ENCODE measurements around the gene WWC1.
"Not testable (repeated sequence)": the region's sequence is repeated elsewhere in the genome, so short reads cannot be mapped to it uniquely, and the experiment has no call there.

WWC1 gene

DNA sequence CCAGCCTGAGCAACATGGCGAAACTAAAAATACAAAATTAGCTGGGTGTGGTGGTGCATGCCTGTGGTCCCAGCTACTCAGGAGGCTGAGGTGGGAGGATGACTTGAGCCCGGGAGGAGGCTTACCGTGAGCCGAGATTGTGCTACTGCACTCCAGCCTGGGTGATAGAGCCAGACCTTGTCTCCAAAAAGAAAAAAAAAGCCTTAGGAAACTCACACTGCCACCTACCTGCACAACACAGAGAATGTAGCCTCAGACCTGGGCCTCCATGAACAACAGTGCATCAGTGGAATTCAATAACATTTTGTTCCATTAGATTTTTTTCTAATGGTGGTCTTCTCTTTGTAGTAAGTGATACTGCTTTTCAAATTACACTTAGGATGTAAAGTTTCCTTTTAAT is 131.0 kb downstream of the WWC1 start:
- Mint-ChIP-seq H3K4me3 (no peak overlapping the region), H3K36me3 (no peaks in the 10 kb centered on the region), H3K4me1 (no peaks in the 10 kb centered on the region), H3K9me3 (no peaks in the 10 kb centered on the region), H3K27ac (no peak overlapping the region), H3K27me3 (peaks cover 4% of the 10 kb centered on the region)
- DNase-seq = no peak
- CTCF ChIA-PET = interaction anchor here (2.4 kb wide), 1 partner anchor 152 kb away, joined by 16 read pairs; no protein-coding TSS in a partner anchor

DNA sequence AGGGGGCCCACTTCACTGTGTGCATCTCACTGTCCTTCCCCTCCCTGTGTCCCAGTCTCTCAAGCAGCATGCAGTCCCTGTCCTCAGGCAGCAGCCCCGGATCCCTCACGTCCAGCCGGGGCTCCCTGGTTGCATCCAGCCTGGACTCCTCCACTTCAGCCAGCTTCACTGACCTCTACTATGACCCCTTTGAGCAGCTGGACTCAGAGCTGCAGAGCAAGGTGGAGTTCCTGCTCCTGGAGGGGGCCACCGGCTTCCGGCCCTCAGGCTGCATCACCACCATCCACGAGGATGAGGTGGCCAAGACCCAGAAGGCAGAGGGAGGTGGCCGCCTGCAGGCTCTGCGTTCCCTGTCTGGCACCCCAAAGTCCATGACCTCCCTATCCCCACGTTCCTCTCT is 132.0 kb downstream of the WWC1 start:
- peaks cover 4% of the 10 kb centered on the region for H3K27me3 Mint-ChIP-seq
- no peaks in the 10 kb centered on the region for H3K36me3 Mint-ChIP-seq
- DNase-seq = no peak
- no peak overlapping the region for H3K27ac Mint-ChIP-seq
- H3K9me3 Mint-ChIP-seq = no peaks in the 10 kb centered on the region
- no peaks in the 10 kb centered on the region for H3K4me1 Mint-ChIP-seq
- H3K4me3 Mint-ChIP-seq = no peak overlapping the region
- CTCF ChIA-PET = interaction anchor here (2.4 kb wide), 1 partner anchor 154 kb away, joined by 16 read pairs; no protein-coding TSS in a partner anchor

DNA sequence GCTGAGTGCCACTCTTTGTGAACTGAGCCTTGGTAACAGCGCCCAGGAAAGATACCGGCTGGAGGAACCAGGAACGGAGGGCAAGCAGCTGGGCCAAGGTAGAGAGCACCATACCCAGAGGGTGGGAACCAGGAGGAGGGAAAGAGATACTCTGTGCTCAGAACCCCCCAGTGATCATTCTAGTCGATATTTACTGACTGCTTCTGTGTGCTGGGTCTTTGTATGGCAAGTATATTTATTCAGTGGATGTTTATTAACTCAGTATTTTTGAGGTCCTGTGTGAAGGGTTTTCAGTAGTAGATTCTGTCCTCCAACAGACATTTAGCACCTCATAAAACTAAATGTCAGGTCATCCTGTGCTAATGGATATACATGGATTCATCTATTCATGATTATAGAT is 132.5 kb downstream of the WWC1 start:
- H3K27ac Mint-ChIP-seq = no peak overlapping the region
- CTCF ChIA-PET = no interaction called here
- DNase-seq = no peak
- no peaks in the 10 kb centered on the region for H3K36me3 Mint-ChIP-seq
- peaks cover 4% of the 10 kb centered on the region for H3K27me3 Mint-ChIP-seq
- no peak overlapping the region for H3K4me3 Mint-ChIP-seq
- no peaks in the 10 kb centered on the region for H3K9me3 Mint-ChIP-seq
- no peaks in the 10 kb centered on the region for H3K4me1 Mint-ChIP-seq

DNA sequence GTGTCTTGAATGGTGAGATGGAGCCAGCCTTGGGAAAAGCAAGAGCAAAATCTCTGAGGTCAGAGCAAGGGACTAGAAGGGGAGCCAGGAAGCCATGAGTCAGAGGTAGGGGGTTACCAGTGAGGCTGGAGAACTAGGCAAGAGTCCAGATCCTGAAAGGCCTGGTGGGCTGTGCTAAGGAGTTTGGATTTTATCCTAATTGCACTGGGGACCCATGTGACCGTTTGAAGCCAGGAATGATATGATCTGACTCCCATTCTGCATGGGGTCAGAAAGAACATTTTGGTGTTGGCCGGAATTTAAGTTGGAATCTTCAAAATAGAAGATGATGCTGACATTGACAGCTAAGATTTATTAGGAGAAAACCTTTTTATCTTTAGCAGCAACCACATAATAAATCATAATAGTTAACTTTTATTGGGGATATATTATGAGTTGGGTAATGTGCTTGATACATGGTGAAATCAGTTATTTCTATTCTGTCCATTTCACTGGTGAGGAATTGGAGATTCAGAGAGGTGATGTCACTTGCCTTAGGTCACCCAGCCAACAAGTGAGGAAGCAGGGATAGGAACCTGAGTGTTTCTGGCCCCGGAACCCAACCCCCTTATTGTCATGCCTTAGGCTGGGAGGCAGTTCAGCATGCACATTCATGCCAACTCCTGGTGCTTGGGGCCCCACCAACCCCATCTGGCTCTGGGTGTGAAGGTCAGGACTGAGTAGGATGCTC is 133.3 kb downstream of the WWC1 start:
- CTCF ChIA-PET = interaction anchor here (1.7 kb wide), 1 partner anchor 9 kb away, joined by 4 read pairs; no protein-coding TSS in a partner anchor
- H3K4me1 Mint-ChIP-seq = no peaks in the 10 kb centered on the region
- H3K27me3 Mint-ChIP-seq = peaks cover 4% of the 10 kb centered on the region
- no peaks in the 10 kb centered on the region for H3K36me3 Mint-ChIP-seq
- DNase-seq = no peak
- no peak overlapping the region for H3K27ac Mint-ChIP-seq
- H3K9me3 Mint-ChIP-seq = no peaks in the 10 kb centered on the region
- H3K4me3 Mint-ChIP-seq = no peak overlapping the region

DNA sequence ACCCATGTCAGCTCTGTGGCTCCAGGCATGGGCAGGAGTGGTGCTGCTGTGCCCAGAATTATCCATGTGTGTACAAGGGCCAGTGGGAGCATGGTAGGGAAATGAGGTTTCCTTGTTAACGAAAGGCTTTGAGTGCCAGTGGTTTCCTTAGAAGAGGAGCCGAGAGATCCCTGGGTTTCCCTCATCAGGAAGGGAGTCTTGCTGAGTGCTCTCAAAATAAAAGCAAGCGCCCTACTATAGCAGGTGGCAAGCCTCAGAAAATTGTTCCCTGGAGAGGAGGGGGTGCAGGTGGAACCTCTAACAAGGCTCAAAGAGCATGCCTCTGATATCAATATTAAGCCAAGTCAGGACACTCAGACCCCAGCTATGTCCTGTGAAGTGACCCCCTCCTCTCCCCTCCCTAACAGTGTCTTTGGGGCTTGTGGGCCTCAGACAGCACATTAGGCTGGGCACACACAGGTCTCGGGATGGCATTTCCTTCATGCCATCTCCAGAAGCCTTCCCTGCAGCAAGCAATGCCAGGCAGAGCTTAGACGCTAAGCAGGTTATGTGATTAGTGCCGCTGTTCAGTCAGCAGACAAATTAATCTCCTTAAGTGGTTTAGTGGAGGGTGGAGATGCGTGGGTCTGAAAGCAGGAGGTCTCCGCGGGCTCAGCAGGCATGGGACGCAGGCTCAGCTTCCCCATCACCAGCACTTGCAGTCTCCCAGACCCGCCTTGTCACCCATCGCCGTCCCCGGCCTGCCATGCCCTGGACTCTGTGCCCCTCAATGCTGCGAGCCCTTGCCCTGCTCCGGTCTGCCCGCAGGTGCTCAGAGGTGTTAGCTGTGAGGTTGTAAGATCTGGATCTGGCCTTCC is 134.8 kb downstream of the WWC1 start:
- Mint-ChIP-seq H3K27ac (no peak overlapping the region), H3K36me3 (no peaks in the 10 kb centered on the region), H3K9me3 (no peaks in the 10 kb centered on the region), H3K4me1 (no peaks in the 10 kb centered on the region), H3K27me3 (peaks cover 4% of the 10 kb centered on the region), H3K4me3 (no peak overlapping the region)
- CTCF ChIA-PET = interaction anchor here (1.7 kb wide), 1 partner anchor 10 kb away, joined by 4 read pairs; no protein-coding TSS in a partner anchor
- no peak for DNase-seq

DNA sequence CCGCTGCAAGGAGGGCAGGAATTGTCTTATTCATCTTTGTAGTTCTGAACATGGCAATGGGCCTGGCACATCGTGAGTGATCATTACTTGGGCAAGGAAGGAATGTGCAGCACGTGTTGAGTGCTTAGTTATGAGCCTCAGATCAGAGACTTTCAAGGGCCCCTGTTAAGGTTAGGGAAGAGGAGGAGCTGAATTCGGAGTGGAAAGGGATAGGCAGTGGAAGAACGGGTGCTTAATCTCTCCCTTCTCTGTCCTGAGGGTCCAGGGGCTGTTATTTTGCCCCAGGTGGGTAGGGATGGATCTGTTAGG is 135.4 kb downstream of the WWC1 start:
- peaks cover 4% of the 10 kb centered on the region for H3K27me3 Mint-ChIP-seq
- H3K4me1 Mint-ChIP-seq = no peaks in the 10 kb centered on the region
- H3K4me3 Mint-ChIP-seq = no peak overlapping the region
- H3K36me3 Mint-ChIP-seq = no peaks in the 10 kb centered on the region
- H3K9me3 Mint-ChIP-seq = no peaks in the 10 kb centered on the region
- no peak for DNase-seq
- no peak overlapping the region for H3K27ac Mint-ChIP-seq
- CTCF ChIA-PET = no interaction called here

DNA sequence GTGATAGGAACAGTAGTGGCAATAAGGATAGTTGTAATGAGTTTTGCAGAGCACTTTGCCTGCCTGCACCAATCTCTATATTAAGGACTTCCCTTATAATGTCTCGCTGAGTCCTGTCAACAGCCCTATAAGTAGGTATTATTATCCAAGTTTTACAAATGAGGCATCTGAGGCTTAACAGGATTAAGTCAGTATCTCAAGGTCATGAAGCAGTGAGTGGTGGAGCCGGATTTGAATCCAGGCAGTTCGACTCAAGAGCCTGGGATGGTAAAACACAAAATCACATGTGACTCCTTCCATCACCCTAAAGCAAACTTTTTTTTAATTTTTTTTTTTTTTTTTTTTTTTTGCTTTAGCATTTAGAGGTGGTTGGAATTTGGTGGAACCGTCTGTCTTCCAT is 135.8 kb downstream of the WWC1 start:
- Mint-ChIP-seq H3K36me3 (no peaks in the 10 kb centered on the region), H3K27ac (no peak overlapping the region), H3K4me1 (no peaks in the 10 kb centered on the region), H3K4me3 (no peak overlapping the region), H3K27me3 (peaks cover 4% of the 10 kb centered on the region), H3K9me3 (no peaks in the 10 kb centered on the region)
- CTCF ChIA-PET = no interaction called here
- no peak for DNase-seq

DNA sequence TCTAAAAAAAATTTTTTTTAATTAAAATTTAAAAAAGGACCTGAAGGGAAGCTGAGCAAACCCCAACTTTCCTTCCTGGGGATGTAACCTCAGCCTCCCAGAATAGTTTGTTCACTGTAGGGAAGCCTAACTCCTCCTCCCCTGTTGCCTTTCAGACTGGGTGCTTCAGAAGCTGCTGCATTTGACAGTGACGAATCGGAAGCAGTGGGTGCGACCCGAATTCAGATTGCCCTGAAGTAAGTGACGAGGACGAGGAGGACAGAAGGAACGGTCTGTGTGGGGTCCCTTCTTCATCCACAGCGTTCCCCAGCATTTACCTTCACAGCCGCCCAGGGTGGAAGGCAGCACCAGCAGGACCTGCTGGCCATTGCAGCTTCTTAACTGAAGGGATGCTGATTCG is 137.1 kb downstream of the WWC1 start:
- Mint-ChIP-seq H3K36me3 (no peaks in the 10 kb centered on the region), H3K27ac (no peak overlapping the region), H3K27me3 (peaks cover 4% of the 10 kb centered on the region), H3K4me1 (no peaks in the 10 kb centered on the region), H3K9me3 (no peaks in the 10 kb centered on the region), H3K4me3 (no peak overlapping the region)
- CTCF ChIA-PET = no interaction called here
- no peak for DNase-seq

DNA sequence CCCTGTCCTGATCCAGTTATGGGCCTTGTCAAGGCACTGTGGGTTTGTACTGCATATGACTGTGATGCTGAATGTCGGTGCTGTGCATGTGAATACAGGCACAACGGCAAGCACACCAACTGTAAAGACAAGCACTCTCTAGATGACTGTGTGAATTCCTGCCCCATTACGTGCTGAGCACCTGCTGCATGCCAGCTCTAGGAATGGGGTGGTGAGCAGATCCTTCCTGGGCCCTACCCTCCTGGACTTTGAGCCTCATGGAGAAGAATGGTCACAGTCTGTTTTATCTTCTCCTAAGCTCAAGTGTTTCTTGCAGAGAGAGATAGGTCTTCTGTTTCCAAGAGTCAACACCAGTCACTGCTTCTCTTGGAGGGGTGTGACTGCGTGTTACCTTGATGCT is 138.9 kb downstream of the WWC1 start:
- Mint-ChIP-seq H3K27ac (no peak overlapping the region), H3K36me3 (no peaks in the 10 kb centered on the region)

DNA sequence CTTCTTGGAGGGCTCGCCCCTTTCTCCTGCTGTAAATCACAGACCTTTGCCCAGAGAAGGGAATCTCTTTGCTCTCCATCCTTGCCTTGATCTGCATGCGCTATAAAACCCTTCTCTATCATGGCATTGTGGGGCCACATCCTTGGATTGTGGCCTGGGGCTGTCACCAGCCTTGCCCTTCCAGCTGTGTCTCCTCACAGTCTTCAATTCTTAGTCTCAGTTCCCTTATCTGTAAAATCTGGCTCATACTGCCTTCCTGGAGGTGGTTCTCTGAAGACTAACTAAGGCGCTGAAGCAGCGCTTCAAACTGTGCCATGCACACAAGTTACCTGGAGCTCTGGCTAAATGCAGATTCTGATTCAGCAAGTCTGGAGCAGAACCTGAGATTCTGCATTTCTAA is 141.5 kb downstream of the WWC1 start:
- CTCF ChIA-PET = no interaction called here
- Mint-ChIP-seq H3K36me3 (no peaks in the 10 kb centered on the region), H3K27me3 (no peaks in the 10 kb centered on the region), H3K4me3 (no peak overlapping the region), H3K27ac (no peak overlapping the region), H3K4me1 (no peaks in the 10 kb centered on the region), H3K9me3 (no peaks in the 10 kb centered on the region)
- no peak for DNase-seq

More for the DNA sequence above, 138.9 kb downstream of the WWC1 start:
- CTCF ChIA-PET = no interaction called here
- no peaks in the 10 kb centered on the region for H3K4me1 Mint-ChIP-seq
- no peaks in the 10 kb centered on the region for H3K27me3 Mint-ChIP-seq
- no peaks in the 10 kb centered on the region for H3K9me3 Mint-ChIP-seq
- no peak for DNase-seq
- no peak overlapping the region for H3K4me3 Mint-ChIP-seq

DNA sequence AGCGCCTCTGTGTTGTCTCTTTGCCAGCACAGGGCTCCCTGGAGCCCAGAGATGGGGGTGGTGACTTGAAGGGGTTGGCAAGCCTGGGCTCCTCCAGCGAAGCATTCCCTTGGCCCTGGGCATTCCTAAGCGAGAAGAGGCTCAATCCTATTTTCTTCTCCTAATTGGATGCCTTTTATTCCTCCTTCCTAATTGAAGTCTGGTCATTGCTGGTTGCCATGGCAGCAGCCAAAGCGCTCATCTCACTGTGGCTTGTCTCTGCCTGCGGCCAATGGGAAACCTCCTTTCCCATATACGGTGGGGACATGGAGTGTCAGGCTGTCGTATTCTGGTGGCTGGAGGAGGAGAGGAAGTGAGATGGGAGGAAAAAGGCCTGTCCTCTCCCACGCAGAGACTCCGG is 142.6 kb downstream of the WWC1 start:
- no peak for DNase-seq
- no peak overlapping the region for H3K27ac Mint-ChIP-seq
- no peak overlapping the region for H3K4me3 Mint-ChIP-seq
- H3K36me3 Mint-ChIP-seq = no peaks in the 10 kb centered on the region
- CTCF ChIA-PET = no interaction called here
- no peaks in the 10 kb centered on the region for H3K27me3 Mint-ChIP-seq
- no peaks in the 10 kb centered on the region for H3K4me1 Mint-ChIP-seq
- no peaks in the 10 kb centered on the region for H3K9me3 Mint-ChIP-seq

DNA sequence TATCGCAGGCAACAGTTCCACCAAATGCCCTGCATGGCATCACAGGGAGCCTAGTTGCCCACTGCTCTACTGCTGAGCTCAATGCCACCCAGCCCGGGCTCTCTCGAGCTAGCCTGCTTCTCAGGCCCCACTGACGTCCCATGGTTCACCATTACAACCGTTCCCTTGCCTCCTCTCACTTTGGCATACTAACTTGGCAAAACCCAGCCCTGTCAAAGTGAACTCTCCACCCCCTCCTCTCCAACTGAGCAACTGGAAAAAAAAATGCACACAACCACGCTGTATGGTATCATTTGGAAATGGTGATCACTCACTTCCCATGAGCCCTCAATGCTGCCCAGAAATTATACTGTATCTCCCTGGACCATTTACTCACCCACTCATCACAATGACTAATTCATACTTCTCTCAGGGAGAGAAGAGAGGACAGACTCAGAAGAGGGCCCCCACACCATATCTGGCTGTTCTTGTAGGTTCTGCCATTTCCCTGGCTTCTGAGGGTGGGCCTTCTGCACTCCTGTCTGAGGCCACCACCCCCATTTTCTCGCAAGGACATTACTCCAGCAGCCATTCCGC is 143.4 kb downstream of the WWC1 start:
- H3K4me1 Mint-ChIP-seq = no peaks in the 10 kb centered on the region
- no peak overlapping the region for H3K27ac Mint-ChIP-seq
- H3K9me3 Mint-ChIP-seq = no peaks in the 10 kb centered on the region
- CTCF ChIA-PET = no interaction called here
- no peaks in the 10 kb centered on the region for H3K36me3 Mint-ChIP-seq
- no peak overlapping the region for H3K4me3 Mint-ChIP-seq
- DNase-seq = no peak
- H3K27me3 Mint-ChIP-seq = no peaks in the 10 kb centered on the region

DNA sequence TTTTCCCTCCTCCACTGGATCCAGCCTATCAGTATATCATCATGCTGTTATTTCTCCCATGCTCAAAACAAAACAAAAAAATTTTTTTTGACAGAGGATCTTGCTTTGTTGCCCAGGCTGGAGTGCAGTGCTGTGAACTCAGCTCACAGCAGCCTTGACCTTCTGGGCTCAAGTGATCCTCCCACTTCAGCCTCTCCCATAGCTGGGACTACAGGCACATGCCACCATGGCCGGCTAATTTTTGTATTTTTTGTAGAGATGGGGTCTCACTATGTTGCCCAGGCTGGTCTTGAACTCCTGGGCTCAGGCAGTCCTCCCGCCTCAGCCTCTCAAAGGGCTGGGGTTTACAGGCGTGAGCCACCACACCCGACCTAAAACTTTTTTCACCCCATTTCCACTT is 143.9 kb downstream of the WWC1 start:
- H3K27ac Mint-ChIP-seq, CTCF ChIA-PET: not testable (repeated sequence)

DNA sequence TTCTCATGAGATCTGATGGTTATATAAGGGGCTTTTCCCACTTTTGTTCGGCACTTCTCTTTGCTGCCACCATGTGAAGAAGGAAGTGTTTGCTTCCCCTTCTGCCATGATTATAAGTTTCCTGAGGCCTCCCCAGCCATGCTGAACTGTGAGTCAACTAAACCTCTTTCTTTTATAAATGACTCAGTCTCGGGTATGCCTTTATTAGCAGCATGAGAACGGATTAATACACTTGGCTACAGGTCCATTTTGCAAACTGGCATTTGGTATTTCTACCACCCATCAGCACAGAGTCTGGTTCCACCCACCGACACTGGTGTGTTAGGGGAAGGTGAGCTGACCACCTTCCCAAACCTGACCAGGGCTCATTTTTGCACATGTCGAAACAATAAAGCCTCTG is 146.9 kb downstream of the WWC1 start:
- Mint-ChIP-seq H3K27me3 (no peaks in the 10 kb centered on the region), H3K9me3 (no peaks in the 10 kb centered on the region), H3K36me3 (no peaks in the 10 kb centered on the region), H3K4me3 (no peak overlapping the region), H3K4me1 (no peaks in the 10 kb centered on the region), H3K27ac (no peak overlapping the region)
- CTCF ChIA-PET = no interaction called here
- no peak for DNase-seq

More for the DNA sequence above, 143.9 kb downstream of the WWC1 start:
- not testable (repeated sequence) for H3K9me3 Mint-ChIP-seq, H3K36me3 Mint-ChIP-seq, DNase-seq, H3K4me3 Mint-ChIP-seq, H3K27me3 Mint-ChIP-seq, H3K4me1 Mint-ChIP-seq

DNA sequence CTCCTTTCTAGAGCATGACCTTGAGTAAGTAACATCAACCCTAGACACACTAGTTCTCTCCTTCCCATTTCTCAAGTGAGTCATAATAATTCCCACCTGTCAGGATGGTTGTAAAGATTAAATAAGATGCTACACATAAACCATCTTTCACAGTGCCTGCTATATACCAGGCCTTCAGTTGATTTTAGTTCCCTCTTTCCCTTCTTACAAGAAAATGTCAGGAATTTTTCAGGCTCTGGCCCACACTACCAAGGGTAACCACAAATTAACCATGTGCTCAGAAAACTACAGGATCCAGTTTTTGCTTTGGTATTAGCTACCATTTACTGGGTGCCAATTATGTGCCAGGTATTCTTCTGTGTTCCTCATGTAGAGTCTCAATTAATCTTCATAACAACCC is 152.1 kb downstream of the WWC1 start:
- Mint-ChIP-seq H3K36me3 (no peaks in the 10 kb centered on the region), H3K9me3 (no peaks in the 10 kb centered on the region), H3K4me1 (no peaks in the 10 kb centered on the region), H3K27ac (no peak overlapping the region), H3K4me3 (no peak overlapping the region), H3K27me3 (peaks cover 7% of the 10 kb centered on the region)
- CTCF ChIA-PET = no interaction called here
- no peak for DNase-seq
